Hepatocyte (in vitro differentiated cells): ENCODE results near the gene FAM193B. TPM values are rescaled to one million over a fixed set of nuclear protein-coding genes. Genes with fewer than 3 reads are reported as not detected.

ENCODE experiments used
- DNase-seq: peaks from one replicate; pipeline ENCODE4 v3.0.0-alpha.2; 2016; ENCODE audit warnings: low spot score
- H2AFZ ChIP-seq: fragments of 200-600 bp; sonication (generic); 2 replicates; pipeline ENCODE4 v1.6.0; 2016; ENCODE audit warnings: antibody characterized with exemption, mild to moderate bottlenecking
- H3K27ac ChIP-seq: fragments of 200-600 bp; sonication (generic); 2 replicates; pipeline ENCODE4 v1.5.1; 2016; ENCODE audit warnings: mild to moderate bottlenecking
- H3K27me3 ChIP-seq: fragments of 200-600 bp; sonication (generic); 2 replicates; pipeline ENCODE4 v1.6.1; 2016
- H3K36me3 ChIP-seq: fragments of 200-600 bp; sonication (generic); replicated peaks from 2 replicates; pipeline ENCODE4 v1.5.1; 2016; ENCODE audit warnings: low read depth; ENCODE audit not compliant: insufficient read depth
- H3K4me1 ChIP-seq: fragments of 200-600 bp; sonication (generic); 2 replicates; pipeline ENCODE4 v1.5.1; 2016; ENCODE audit warnings: mild to moderate bottlenecking, moderate library complexity; ENCODE audit not compliant: insufficient read depth
- H3K4me2 ChIP-seq: fragments of 200-600 bp; sonication (generic); 2 replicates; pipeline ENCODE4 v1.6.0; 2016
- H3K4me3 ChIP-seq: fragments of 200-600 bp; sonication (generic); 2 replicates; pipeline ENCODE4 v1.5.1; 2016; ENCODE audit warnings: mild to moderate bottlenecking
- H3K79me2 ChIP-seq: fragments of 200-600 bp; sonication (generic); 2 replicates; pipeline ENCODE4 v1.6.0; 2017; ENCODE audit warnings: mild to moderate bottlenecking
- H3K9me2 ChIP-seq: fragments of 200-600 bp; sonication (generic); replicated peaks from 2 replicates; pipeline ENCODE4 v1.6.0; 2017; ENCODE audit warnings: mild to moderate bottlenecking; ENCODE audit not compliant: insufficient read depth
- H3K9me3 ChIP-seq: fragments of 200-600 bp; sonication (generic); 2 replicates; pipeline ENCODE4 v1.5.1; 2016; ENCODE audit warnings: low read depth, mild to moderate bottlenecking
- H4K20me1 ChIP-seq: fragments of 200-600 bp; sonication (generic); 2 replicates; pipeline ENCODE4 v1.6.0; 2016; ENCODE audit warnings: mild to moderate bottlenecking; ENCODE audit not compliant: insufficient read depth, poor library complexity, severe bottlenecking
- EZH2 ChIP-seq: fragments of 200-600 bp; sonication (generic); IDR thresholded peaks from 2 replicates; pipeline ENCODE4 v1.6.1; 2016; ENCODE audit warnings: antibody characterized with exemption, mild to moderate bottlenecking, borderline replicate concordance
- EZH2phosphoT487 ChIP-seq: fragments of 200-600 bp; sonication (generic); IDR thresholded peaks from one replicate; pipeline ENCODE4 v1.6.1; 2018; ENCODE audit warnings: antibody characterized with exemption, mild to moderate bottlenecking, low read depth, moderate library complexity; ENCODE audit not compliant: unreplicated experiment, severe bottlenecking
- WGBS: methylation state at CpG from one replicate; pipeline ENCODE4 v1.1.6; 2016; ENCODE audit warnings: low lambda C conversion rate; ENCODE audit errors: missing lambda C conversion rate; 5-methylcytosine and 5-hydroxymethylcytosine counted together
- polyA plus RNA-seq: library from polyadenylated mRNA; unstranded; fragments of >200 nt; fragmentation: Nextera tagmentation; extraction: Ambion mirVana; gene quantifications from 2 replicates; pipeline ENCODE4 v1.2.1, GENCODE V29; 2016
- total RNA-seq: library from RNA; depleted of rRNA; stranded (reverse); fragments of >200 nt; gene quantifications from 2 replicates; pipeline ENCODE4 v1.2.3, GENCODE V29; 2014
- TF ChIP-seq, protein P1 (sequence below): fragments of 200-600 bp; sonication (generic); IDR thresholded peaks from 2 replicates; pipeline ENCODE4 v1.5.1; 2016; ENCODE audit warnings: antibody characterized with exemption, mild to moderate bottlenecking; ENCODE audit not compliant: poor library complexity

FAM193B gene
- total and polyA plus RNA-seq, 2 experiments from 2014 or later, result 67.6 to 76.1 TPM

DNA sequence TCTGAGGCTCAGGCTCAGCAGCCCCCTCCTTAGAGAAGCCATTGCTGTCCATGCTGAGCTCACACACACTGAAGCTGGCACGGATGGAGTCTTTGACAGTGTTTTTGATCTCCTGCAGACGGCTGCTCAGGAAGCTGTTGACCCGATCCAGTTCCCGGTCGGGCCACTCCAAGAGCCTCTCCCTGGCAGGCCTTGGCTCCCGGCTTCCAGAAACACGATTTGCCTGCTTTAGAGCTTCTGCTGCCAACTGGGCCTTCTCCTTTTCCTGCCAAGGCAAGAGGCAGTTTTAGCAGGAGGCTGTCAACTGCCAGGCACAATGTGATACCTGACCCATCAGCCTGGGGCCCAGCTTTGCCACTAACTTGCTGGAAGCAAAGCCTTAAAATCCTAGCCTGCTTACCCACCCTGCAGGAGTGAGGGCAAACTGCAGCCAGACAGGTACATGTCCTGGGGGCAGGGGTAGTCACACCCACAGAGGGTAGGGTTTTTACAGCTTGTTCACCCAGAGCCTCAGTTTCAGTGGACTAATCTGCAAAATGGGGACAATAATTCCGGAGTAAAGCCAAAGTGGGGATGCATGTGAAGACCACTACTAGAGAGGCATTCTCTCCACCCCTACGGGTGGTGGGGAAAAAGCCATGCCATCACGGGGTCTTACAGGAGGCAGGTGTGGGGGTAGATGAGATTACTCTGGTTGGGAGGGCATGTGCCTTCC, 29.3 kb downstream of the FAM193B start:
- H2AFZ ChIP-seq, result no peak overlapping the region
- H3K36me3 ChIP-seq, result no peaks in the 10 kb centered on the region
- no peaks in the 10 kb centered on the region for H3K79me2 ChIP-seq
- H3K9me3 ChIP-seq, result no peaks in the 10 kb centered on the region
- WGBS, result 94% methylated on average over 10 of the region's 10 CpGs
- TF ChIP-seq, protein P1, sequence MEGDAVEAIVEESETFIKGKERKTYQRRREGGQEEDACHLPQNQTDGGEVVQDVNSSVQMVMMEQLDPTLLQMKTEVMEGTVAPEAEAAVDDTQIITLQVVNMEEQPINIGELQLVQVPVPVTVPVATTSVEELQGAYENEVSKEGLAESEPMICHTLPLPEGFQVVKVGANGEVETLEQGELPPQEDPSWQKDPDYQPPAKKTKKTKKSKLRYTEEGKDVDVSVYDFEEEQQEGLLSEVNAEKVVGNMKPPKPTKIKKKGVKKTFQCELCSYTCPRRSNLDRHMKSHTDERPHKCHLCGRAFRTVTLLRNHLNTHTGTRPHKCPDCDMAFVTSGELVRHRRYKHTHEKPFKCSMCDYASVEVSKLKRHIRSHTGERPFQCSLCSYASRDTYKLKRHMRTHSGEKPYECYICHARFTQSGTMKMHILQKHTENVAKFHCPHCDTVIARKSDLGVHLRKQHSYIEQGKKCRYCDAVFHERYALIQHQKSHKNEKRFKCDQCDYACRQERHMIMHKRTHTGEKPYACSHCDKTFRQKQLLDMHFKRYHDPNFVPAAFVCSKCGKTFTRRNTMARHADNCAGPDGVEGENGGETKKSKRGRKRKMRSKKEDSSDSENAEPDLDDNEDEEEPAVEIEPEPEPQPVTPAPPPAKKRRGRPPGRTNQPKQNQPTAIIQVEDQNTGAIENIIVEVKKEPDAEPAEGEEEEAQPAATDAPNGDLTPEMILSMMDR, result no peak
- TF ChIP-seq EZH2phosphoT487 (no peak), EZH2 (no peak)
- no peaks in the 10 kb centered on the region for H3K9me2 ChIP-seq
- no peaks in the 10 kb centered on the region for H4K20me1 ChIP-seq
- DNase-seq, result no peak
- no peak overlapping the region for H3K4me2 ChIP-seq
- no peaks in the 10 kb centered on the region for H3K4me1 ChIP-seq
- no peak overlapping the region for H3K27ac ChIP-seq
- no peaks in the 10 kb centered on the region for H3K27me3 ChIP-seq
- H3K4me3 ChIP-seq, result no peak overlapping the region

DNA sequence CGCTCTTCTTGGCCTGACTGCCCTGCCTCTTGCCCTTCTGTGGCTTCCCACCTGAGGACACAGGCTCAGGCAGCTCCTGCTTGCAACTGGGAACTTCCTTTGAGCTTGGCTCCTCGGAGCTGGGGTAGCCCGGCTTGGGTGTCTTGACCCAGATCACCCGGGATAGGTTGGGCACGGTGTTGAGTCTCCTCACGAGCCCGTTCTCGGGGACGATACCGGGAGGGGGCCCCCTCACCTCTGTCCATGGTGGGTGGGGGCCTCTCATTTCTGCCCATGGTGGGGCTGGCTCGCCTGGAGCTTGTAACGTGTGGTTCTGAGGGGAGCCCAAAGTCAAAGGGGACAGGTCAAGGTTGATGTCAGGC, 29.8 kb downstream of the FAM193B start:
- H3K79me2 ChIP-seq, result peaks cover 2% of the 10 kb centered on the region
- no peak for DNase-seq
- WGBS, result 96% methylated on average over 11 of the region's 12 CpGs
- H2AFZ ChIP-seq, result no peak overlapping the region
- no peak overlapping the region for H3K4me2 ChIP-seq
- TF ChIP-seq EZH2phosphoT487 (no peak), EZH2 (no peak)
- TF ChIP-seq, protein P1, result no peak
- no peaks in the 10 kb centered on the region for H3K36me3 ChIP-seq
- no peak overlapping the region for H3K4me3 ChIP-seq
- no peak overlapping the region for H3K27ac ChIP-seq
- no peaks in the 10 kb centered on the region for H3K9me3 ChIP-seq
- no peaks in the 10 kb centered on the region for H3K9me2 ChIP-seq
- no peaks in the 10 kb centered on the region for H3K27me3 ChIP-seq
- H4K20me1 ChIP-seq, result no peaks in the 10 kb centered on the region
- no peaks in the 10 kb centered on the region for H3K4me1 ChIP-seq

DNA sequence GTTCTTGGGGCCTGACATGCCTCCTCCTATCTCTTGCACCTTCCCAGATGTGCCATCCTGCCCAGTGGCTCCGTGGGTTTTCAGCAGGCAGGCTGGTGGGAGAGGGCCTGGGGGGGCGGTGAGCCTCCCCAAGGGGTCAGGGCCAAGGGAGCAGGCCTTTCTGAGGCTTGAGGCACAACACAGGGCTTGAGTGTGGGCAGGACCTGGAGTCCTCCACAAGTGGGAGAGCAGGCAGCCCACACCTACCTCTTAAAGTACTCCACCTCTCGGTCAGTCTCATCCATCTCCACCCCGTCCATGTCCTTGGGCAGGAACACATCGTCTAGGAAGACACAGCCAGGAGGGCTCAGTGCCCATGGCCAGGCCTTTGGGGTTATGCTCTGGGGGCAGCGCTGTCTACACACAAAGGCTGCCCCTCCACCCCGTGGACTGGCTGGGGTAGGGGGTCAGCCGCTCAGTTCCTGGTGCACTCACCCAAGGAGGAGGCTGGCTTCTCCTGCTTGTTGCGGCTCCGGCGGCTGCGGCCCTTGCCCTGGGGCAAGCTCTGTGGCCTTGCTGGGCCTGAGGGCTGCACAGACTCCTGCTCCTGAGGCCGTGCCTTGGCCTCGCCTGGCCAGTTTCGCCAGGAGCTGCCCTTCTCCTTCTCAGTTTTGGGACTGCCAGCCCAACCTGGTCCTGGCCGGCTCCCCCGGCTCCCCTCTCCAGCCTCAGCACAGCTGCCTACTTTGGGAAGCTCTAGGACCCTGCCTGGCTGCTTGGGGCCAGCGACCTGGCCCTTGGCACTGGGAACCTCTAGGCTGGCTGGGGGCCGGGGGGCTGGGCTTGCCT, 30.4 kb downstream of the FAM193B start:
- Histone ChIP-seq H3K9me3 (no peaks in the 10 kb centered on the region), H4K20me1 (no peaks in the 10 kb centered on the region), H3K4me3 (no peak overlapping the region), H3K4me1 (no peaks in the 10 kb centered on the region), H3K9me2 (no peaks in the 10 kb centered on the region), H3K27ac (no peak overlapping the region), H3K36me3 (no peaks in the 10 kb centered on the region), H3K27me3 (no peaks in the 10 kb centered on the region), H3K79me2 (peaks cover 6% of the 10 kb centered on the region), H2AFZ (no peak overlapping the region), H3K4me2 (no peak overlapping the region)
- no peak for DNase-seq
- TF ChIP-seq, protein P1, result no peak
- TF ChIP-seq EZH2phosphoT487 (no peak), EZH2 (no peak)
- whole genome bisulfite sequencing, result over 99% methylated on average over 17 of the region's 19 CpGs
